Amniotic epithelial cell (primary cell): ENCODE measurements around the gene LDB2.
A peak's percentile ranks its signal among the peaks of the same experiment; 100 is the strongest.

Source experiments
- DNase-seq: peaks from one replicate; pipeline ENCODE4 v3.0.0-alpha.2; 2010; ENCODE audit warnings: low read depth

LDB2 gene

DNA sequence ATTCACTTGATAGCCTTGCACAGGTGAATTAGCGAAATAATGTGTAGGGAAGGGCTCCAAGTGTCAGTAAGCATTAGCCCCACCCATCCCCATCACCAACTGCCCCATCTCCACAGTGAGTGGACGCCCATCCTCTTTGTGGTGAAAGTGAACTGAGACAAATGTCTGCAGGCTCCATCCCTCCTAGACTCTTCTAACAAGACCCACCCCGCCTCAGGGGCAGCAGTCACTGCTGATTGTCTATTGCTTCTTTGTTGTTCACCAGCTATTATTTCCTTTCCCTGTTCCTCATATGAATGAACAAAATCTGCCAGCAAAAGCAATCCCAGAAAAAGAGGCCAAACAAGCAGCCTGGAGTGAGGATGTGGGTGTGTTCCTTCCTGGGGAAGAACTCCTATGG lies 96.4 kb downstream of the LDB2 start:
- no peak for DNase-seq

DNA sequence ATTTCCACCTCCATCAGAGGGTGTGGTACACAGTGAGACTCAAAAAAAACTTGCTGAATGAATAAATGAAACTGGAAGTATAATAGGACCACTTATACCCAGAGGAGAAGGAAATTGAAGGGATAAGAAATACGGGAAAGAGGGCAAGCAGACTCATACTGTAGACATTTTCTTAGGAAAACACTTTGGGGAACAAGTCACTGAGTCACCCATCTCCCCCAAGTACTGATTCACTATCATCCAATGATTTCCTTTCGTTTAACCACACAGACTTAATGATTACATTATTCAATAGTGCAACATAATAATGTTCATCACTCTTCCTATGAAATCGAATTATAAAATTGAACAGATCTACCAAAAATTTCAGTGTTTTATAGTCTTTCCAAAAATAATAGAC lies 97.1 kb downstream of the LDB2 start:
- no peak for DNase-seq

DNA sequence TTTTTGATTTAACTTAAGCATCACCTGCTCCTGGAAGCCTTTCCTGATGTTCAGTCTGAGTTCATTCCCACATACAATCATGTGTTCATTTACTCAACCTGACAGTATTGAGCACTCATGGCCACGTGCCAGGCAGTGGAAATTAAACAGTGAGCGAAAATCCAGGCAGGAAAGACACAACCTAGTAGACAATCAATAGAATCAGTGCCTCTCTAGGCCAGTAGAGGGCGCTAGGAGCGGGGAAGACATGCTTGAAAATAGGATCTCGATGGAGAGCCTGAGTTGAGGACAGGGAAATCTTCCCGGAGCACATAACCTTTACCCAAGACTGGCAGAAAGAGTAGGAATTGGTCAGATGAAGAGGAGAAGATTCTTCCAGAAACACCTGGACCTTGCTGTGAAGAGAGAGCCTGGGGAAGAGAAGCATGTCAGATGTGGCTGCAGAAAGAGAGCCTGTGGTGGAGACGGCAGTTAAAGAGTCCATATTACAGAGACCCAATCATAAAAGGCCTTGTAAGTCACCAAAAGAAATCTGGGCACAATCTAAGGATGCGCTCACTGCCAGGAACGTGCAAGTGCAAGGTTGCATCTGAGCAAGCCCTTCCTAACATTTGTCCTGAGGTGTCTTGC lies 103.5 kb downstream of the LDB2 start:
- DNase-seq: no peak

DNA sequence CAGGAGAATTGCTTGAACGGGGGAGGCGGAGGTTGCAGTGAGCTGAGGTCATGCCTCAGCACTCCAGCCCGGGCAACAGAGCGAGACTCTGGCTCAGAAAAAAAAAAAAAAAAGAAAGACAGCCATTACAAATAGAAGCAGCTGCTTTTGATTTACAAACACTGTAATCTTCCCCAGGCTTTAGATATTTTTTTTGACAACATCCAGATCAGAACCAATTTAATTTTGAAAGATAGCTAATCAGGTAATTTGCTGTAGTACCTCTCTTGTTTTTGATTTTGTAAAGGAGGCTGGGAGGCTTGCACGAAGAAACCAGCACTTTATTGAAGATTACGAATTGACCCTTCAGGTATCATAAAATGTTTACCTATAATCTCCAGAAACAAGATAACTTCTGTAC lies 107.0 kb downstream of the LDB2 start:
- DNase-seq: no peak

GRCh38 chr4:16790508-16790907 lies 107.9 kb downstream of the LDB2 start:
- DNase-seq: no peak

- DNase-seq: no peak
These were observed 109.6 kb downstream of the LDB2 start for GRCh38 chr4:16788868-16789267.

GRCh38 chr4:16785793-16786527 lies 112.5 kb downstream of the LDB2 start:
- peak; percentile 53 for DNase-seq

DNA sequence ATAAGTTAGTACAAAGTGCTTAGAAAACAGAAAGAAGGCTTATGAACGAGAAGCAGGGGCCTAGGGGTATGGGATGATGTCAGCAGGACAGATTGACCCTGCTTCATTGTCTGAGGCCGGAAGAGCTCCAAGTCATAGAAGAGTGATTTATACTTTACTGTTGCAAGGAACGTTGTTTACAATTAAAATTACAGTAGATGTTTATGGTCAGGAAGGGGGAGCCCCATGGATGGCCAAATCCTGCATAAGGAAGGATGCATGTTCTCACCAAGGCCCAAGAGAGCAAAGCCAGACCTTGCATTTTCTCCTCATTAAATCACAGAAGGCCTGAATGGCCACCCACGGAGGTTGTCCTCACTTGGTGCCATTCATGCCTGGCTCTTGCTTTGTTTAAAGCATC lies 115.3 kb downstream of the LDB2 start:
- DNase-seq: no peak

DNA sequence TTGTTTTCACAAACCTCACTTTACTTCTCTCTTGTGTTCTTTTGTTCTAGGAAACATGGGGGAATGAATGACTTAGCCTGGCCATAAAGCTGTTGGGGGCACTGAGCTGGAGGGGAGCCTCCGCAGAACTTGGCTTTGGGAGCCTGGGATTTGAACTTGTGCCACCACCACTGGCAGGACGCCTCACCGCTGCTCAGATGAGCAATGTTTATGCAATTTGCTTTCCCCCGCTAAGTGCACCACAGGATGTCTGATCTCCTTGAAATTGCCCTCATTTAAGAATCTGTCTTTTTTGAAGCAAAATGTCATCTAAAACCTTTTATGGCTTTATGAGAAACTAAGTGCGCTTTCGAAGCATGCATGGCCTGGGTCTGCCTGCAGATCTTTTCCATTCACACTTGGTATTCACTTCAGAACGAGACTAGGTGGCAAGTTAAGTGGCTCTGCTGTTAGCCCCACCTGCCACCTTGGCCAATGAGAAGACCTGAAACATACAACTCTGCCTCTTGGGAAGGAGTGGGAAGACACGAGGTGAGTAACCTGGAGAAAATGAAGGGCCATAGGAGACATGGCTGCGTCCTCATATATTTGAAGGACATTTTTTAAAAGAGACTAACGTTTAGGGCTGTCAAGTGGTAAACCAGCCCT lies 119.3 kb downstream of the LDB2 start:
- DNase-seq: no peak

GRCh38 chr4:16777726-16778125 lies 120.7 kb downstream of the LDB2 start:
- DNase-seq: no peak

DNA sequence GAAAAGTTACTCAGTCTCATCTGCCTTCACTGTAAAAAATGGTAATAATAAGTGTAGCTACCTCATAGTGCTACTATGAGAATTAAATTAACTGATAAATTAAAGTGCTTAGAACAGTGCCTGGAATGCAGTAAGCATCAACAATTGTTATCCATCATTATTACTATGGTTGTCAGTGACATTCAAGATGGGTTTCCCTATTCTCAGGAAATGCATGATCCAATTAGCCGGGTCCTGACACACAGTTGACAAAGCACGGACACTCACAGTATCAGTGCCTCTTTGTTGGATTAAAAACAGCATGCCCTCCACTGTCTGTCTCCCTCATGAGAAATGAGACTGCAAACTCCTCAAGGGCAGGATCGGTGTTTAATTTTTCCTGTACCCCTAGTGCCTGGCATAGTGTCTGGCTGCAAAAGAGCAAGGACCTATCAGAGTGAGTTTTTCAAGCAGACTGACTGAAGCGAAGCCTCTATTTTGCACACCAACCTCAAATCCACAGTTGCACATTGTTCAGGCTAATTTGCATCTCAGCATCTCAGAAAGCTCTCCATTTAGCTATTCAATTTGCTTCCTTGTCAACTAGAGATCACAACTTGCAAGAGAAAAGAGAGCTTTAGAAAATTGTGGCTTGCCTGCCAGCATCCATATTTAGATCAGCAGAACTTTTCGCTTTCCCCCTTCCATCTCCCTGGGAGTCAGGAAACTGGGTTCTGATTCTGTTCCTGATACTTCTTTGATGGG lies 122.9 kb downstream of the LDB2 start:
- no peak for DNase-seq

GRCh38 chr4:16772366-16772850 lies 126.0 kb downstream of the LDB2 start:
- DNase-seq: no peak

DNA sequence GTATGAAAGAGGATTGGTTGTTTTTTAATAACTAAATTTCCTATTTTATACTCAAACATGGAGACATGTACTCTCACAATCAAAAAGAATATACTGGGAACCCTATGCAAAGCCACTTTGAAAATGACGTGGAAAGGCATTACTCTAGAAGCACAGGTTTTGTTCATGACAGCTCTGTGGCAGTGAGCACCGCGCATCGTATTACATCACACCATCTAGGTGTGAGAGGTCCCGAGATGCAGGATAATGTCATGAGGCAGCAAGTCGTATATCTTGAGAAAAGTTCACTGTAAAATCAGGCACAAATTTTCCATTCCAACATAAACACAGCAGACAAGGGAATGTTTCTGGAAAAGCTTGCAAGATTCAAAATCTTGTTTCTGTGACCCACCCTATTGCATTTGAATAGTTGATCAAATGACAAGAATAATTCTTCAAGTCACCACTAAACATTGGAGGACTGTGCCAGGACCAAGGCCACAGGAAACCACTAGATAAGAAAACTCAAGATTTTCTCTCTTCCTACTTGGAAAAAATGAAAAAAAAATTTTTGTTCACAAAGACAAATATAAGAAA lies 127.6 kb downstream of the LDB2 start:
- DNase-seq: no peak

DNA sequence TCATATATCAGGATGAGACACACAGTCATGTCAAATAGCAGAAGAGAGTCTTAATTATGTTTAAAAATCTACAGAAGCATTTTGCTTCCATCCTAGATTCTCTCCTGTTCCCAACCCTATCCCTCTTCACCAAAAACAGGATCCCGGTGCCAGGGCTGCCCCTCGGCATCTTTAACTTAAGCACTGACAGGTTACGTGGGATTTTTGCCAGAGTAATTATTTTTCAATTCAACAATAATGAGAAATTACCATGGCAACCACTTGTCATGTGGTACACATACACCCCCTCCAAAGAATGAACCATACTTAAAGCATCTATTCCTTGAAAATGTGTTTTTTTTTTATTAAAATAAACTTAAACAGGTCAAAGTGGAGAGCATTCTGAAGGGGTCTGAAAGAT lies 130.6 kb downstream of the LDB2 start:
- DNase-seq: no peak

DNA sequence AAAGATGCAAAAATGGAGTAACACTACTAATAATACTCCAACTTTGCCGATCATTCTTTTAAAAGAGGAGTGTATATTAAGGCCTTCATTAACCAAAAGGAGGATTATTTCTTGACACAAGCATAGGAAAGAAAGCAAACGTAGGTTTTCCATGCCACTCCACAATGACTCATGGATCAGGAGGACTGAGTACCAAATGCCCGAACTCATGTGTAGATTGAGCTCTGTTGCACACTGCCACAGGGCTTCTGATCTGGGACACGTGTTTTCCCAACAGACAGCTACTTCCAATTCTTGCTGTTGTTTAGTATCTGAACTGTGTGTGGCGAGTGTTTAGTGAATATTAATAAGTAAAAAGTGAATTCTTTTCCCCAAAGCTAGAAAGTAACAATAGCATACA lies 131.2 kb downstream of the LDB2 start:
- DNase-seq: no peak

- no peak for DNase-seq
These were observed 132.9 kb downstream of the LDB2 start for GRCh38 chr4:16765546-16765945.

DNA sequence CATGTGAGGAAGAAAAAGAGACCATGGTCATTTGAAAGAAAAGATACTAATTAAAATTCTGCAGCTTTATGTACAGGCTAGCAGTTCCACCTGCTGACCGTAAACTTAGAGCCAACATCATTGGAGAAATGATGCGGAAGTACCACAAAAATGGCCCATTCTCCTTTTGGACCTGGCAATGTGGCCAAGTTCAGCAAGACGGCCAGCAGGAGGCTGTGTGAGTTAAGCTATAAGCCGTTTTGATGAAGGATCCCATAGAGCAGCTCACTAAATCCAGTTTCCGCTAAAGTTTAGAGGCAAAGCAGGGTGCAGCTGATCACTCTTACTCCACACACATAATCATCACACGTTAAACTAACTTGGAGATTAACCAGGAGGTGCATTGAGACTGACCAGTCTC lies 133.8 kb downstream of the LDB2 start:
- no peak for DNase-seq

DNA sequence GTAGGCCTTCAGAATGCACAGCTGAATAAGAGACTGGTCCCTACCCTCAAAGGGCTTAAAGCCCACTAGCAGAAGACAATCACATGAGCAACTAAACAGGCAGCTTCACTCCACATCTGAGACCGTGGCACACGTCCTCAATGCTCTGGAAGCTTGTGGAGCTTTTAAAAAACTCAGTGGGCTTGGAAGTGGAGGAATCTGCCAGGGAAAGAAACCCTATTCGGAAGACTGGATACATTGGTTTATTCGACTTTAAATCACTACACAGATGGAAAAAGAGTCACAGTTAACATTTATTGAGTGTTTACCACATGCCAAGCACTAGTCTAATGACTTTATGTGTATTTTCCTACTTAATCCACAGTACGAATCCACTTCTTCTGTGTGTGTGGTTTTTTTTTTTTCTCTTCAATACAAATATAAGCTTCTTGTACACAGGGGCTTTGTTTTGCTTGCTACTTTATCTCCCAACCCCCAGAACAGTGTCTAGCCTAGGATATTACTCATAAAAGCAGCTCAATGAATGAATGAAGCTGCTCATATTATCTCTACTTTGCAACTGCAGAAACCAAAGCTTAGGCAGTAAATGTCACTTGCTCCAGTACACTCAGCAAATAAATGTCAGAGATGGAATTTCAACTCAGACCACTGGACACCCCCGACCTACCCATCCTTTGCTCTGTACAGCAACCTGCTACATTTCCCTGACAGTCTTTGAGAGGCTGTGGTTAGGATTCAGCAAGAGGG lies 137.7 kb downstream of the LDB2 start:
- DNase-seq: no peak

DNA sequence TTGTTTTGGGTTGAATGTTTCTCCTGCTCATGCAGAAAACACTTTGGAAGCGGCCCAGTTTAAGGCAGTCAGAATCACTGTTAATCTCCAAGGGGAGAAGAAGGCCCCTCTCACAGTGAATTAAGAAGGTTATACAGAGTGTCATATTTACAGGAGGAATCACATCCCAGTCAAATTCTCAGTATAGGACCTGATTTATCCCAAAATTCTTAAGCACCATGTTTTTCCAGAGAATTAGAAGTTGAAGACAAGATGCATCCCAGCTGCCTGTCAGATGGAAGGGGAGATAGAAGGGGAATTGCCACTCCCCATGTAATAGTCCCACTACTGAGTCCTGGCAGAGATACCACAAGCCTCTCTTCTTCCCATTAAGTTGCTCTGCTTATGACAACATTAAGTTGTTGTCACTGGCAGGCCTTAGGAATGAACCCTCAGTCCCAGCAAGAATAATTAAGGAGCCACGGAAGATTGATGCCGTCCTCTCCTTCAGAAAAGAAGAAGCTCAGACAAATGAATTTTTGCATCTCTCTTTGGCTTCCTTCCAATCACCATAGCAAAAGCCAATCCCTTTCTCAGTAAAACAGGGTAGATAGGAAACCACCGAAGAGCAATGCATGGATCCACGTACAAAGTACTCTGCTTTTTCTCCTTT lies 138.4 kb downstream of the LDB2 start:
- DNase-seq: no peak

- DNase-seq: no peak
These were observed 139.6 kb downstream of the LDB2 start for GRCh38 chr4:16758816-16759215.

GRCh38 chr4:16758255-16758654 lies 140.2 kb downstream of the LDB2 start:
- no peak for DNase-seq
